ENCODE measurements around the gene DGKZ.
"Not testable (repeated sequence)": the region's sequence is repeated elsewhere in the genome, so short reads cannot be mapped to it uniquely, and the experiment has no call there.

DGKZ gene

DNA sequence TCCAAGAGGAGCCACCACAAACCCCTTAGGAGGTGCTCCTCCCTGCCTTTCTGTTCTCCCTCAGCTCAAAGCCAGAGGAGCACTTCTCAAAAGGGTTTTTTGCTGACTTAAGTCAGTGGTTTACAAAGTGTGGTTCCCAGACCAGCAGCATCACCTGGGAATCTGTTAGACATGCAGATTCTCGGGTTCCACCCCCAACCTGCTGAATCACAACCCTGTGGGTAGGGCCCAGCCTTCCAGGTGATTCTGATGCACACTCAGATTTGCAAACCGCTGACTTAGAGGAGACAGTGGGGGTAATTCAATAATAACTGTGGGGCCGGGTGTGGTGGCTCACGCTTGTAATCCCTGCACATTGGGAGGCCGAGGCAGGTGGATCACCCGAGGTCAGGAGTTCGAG is 47.0 kb upstream of the DGKZ start:
- no peak overlapping the region for H3K4me3 ChIP-seq (replicated peaks; ENCODE audit: insufficient read depth, low read length)
- no peak for TF ChIP-seq POLR2AphosphoS5 (IDR thresholded peaks at IDR 0.05; ENCODE audit: low read depth)
- TF ChIP-seq SPI1 (IDR thresholded peaks at IDR 0.05; ENCODE audit: borderline replicate concordance, low read depth) = no peak
- TF ChIP-seq CTCF (IDR thresholded peaks at IDR 0.05; ENCODE audit: insufficient read depth, low read length) = no peak
- TF ChIP-seq GABPA (IDR thresholded peaks at IDR 0.05; ENCODE audit: low read depth) = no peak
- TF ChIP-seq, protein P1, sequence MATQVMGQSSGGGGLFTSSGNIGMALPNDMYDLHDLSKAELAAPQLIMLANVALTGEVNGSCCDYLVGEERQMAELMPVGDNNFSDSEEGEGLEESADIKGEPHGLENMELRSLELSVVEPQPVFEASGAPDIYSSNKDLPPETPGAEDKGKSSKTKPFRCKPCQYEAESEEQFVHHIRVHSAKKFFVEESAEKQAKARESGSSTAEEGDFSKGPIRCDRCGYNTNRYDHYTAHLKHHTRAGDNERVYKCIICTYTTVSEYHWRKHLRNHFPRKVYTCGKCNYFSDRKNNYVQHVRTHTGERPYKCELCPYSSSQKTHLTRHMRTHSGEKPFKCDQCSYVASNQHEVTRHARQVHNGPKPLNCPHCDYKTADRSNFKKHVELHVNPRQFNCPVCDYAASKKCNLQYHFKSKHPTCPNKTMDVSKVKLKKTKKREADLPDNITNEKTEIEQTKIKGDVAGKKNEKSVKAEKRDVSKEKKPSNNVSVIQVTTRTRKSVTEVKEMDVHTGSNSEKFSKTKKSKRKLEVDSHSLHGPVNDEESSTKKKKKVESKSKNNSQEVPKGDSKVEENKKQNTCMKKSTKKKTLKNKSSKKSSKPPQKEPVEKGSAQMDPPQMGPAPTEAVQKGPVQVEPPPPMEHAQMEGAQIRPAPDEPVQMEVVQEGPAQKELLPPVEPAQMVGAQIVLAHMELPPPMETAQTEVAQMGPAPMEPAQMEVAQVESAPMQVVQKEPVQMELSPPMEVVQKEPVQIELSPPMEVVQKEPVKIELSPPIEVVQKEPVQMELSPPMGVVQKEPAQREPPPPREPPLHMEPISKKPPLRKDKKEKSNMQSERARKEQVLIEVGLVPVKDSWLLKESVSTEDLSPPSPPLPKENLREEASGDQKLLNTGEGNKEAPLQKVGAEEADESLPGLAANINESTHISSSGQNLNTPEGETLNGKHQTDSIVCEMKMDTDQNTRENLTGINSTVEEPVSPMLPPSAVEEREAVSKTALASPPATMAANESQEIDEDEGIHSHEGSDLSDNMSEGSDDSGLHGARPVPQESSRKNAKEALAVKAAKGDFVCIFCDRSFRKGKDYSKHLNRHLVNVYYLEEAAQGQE (IDR thresholded peaks at IDR 0.05; ENCODE audit: insufficient replicate concordance, low read depth) = no peak
- H3K27ac ChIP-seq (replicated peaks) = no peak overlapping the region
- no peak for DNase-seq (ENCODE audit: low read depth in 1 of 2, low spot score in 1 of 2)
- peaks cover 25% of the 10 kb centered on the region for H3K27me3 ChIP-seq (ENCODE audit: insufficient read depth, poor library complexity, severe bottlenecking)

GRCh38 chr11:46302866-46303265 is 44.4 kb upstream of the DGKZ start:
- TF ChIP-seq POLR2AphosphoS5 (IDR thresholded peaks at IDR 0.05; ENCODE audit: low read depth) (0 out of 2 replicates have a peak, but pooled peaks have one; percentile 44), CTCF (IDR thresholded peaks at IDR 0.05; ENCODE audit: insufficient read depth, low read length) (no peak), SPI1 (IDR thresholded peaks at IDR 0.05; ENCODE audit: borderline replicate concordance, low read depth) (peak; percentile 67)
- H3K27ac ChIP-seq (replicated peaks) = no peak overlapping the region
- DNase-seq (ENCODE audit: low read depth in 1 of 2, low spot score in 1 of 2) = peak in 1 of 2 experiments; percentile 71
- H3K4me3 ChIP-seq (replicated peaks; ENCODE audit: insufficient read depth, low read length) = no peak overlapping the region
- H3K27me3 ChIP-seq (ENCODE audit: insufficient read depth, poor library complexity, severe bottlenecking) = peaks cover 2% of the 10 kb centered on the region

DNA sequence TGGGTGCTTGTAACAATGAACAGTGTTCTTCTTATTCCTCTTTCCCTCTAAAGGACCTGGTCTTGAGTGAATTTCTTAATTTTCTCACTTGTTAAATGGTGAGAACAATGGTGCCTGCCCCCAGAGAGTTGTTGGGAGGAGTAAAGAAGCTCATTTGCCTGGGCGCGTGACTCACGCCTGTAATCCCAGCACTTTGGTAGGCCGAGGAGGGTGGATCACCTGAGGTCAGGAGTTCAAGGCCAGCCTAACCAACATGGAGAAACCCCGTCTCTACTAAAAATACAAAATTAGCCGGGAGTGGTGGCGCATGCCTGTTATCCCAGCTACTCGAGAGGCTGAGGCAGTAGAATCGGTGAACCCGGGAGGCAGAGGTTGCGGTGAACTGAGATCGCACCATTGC is 43.2 kb upstream of the DGKZ start:
- H3K27me3 ChIP-seq (ENCODE audit: insufficient read depth, poor library complexity, severe bottlenecking); H3K4me3 ChIP-seq (replicated peaks; ENCODE audit: insufficient read depth, low read length); DNase-seq (ENCODE audit: low read depth in 1 of 2, low spot score in 1 of 2); H3K27ac ChIP-seq (replicated peaks): not testable (repeated sequence)

- no peak overlapping the region for H3K4me3 ChIP-seq (replicated peaks; ENCODE audit: insufficient read depth, low read length)
- peaks cover 2% of the 10 kb centered on the region for H3K27me3 ChIP-seq (ENCODE audit: insufficient read depth, poor library complexity, severe bottlenecking)
- H3K27ac ChIP-seq (replicated peaks) = no peak overlapping the region
- no peak for DNase-seq (ENCODE audit: low read depth in 1 of 2, low spot score in 1 of 2)
- no peak for TF ChIP-seq SPI1 (IDR thresholded peaks at IDR 0.05; ENCODE audit: borderline replicate concordance, low read depth)
- no peak for TF ChIP-seq CTCF (IDR thresholded peaks at IDR 0.05; ENCODE audit: insufficient read depth, low read length)
- TF ChIP-seq, protein P1 (IDR thresholded peaks at IDR 0.05; ENCODE audit: insufficient replicate concordance, low read depth) = no peak
- no peak for TF ChIP-seq GABPA (IDR thresholded peaks at IDR 0.05; ENCODE audit: low read depth)
- no peak for TF ChIP-seq POLR2AphosphoS5 (IDR thresholded peaks at IDR 0.05; ENCODE audit: low read depth)
Observed at GRCh38 chr11:46304605-46305179, 42.6 kb upstream of the DGKZ start.

Data from HL-60 (cell line).